HTERT RPE-1 (cell line): ENCODE results near the gene KCNA3.

Experiments
- in situ Hi-C: fragments of 300-500 bp; cut with MboI; formaldehyde crosslinking; loops from 4 replicates; pipeline ENCODE4 v1.14.3; 2020; ENCODE audit warnings: low sequenced_read_pairs

KCNA3 gene

DNA sequence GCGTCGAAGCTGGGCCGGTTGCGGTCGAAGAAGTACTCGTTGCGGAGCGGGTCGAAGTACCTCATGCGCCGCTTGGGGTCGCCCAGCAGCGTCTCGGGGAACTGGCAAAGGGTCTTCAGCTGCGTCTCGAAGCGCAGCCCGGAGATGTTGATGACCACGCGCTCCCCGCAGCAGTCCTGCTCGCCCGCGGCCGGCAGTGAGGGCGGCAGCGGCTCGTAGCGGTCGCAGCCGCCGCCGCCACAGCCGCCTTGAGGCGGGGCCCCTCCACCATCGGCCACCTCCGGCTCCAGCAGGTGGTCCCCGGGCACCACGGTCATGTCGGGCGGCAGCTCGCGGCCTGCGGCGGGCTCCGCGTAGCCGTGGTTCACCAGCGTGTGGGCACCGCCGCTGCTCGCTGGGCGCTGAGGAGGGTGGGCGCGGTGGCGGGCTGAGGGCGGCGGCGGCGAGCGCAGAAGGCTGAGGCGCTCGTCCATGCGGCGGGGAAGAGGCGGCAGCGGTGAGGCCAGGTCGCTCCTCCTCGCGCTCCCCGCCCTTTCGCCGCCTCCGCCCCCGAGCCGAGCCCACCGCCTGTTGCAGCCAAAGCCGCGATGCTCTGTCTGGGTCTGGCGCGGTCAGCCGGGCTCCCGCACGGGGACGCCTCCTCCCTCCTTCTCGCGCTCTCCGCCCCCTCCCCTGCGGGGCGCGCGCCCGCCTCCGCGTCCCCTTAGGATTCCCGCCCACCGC, at the start of gene KCNA3:
KCNA3 (minus strand) TSS at position 604 of the 723 bp plus-strand sequence; CDS start at position 473, 131 bp downstream.
- in situ Hi-C loops, result no loop called here

GRCh38 chr1:110722807-110723206, 48.1 kb upstream of the KCNA3 start:
- in situ Hi-C loops, result no loop called here

GRCh38 chr1:110719908-110720307, 45.2 kb upstream of the KCNA3 start:
- in situ Hi-C loops, result no loop called here

DNA sequence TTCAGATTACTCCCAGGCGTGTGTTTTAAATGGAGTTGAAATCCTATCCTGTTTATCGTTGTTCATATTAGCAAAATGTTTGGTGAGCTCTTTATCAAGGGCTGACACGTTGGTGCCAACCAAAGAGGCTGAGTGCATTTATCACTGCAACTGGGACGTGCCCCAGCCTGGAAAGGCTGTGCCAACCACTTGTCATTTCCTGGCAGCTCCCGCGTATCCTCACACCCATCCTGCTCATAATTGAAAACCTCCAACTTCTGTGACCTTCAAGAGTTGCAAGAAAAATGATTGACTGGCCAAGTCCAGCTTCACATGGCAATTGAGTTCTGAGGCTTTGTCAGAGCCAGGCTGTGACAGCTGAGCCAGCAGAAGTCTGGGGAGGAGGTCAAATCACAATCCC, 43.7 kb upstream of the KCNA3 start:
- in situ Hi-C loops, result no loop called here

GRCh38 chr1:110717179-110717578, 42.4 kb upstream of the KCNA3 start:
- in situ Hi-C loops, result no loop called here

DNA sequence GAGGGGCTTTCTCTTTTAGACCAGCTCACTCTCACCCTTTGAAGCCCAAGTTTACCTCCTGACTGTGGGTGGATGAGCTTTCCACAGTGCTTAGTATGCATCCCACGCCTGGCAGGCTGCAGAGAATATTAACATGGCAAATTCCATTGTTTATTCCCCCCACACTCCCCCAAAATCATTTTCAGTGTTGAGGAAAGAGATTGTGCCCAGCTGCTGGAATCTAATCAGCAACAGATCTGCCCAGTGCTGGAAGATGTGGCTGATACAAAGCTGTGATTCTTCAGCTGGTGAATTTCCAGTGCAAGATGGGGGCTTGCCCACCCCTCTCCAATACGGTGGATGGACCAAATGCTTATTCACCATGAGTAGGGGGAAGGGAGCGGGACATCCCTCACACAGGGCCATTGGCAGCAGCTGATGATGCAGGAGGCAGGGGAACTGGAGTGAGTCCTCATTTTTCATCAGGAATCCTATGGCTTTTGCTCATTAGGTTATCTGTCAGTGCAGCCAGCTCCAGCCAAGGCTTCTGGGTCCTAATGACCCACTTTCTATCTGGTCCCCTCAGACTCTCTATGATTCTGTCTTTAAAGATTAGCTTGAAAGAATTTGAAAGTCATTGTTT, 39.7 kb upstream of the KCNA3 start:
- in situ Hi-C loops, result no loop called here

- in situ Hi-C loops, result no loop called here
Measured at GRCh38 chr1:110713221-110713620, 38.5 kb upstream of the KCNA3 start.

DNA sequence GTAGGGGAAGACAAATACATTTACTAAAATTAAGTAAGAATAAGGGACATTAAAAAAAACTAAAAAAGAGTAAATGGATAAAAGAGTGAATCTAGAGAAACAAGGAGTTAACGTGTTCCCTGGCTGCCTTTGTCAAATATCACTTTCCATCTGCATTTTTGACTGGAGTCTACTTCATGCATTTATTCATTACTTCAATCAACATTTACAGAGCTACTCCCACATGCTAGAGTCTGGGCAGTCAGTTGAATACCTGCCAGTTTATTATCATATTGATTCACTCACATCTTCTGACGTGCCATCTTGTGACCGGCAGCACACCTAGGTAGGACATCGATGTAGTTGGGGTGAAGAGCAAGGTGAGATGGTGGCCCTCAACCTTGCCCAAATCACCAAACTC, 35.6 kb upstream of the KCNA3 start:
- in situ Hi-C loops, result no loop called here

DNA sequence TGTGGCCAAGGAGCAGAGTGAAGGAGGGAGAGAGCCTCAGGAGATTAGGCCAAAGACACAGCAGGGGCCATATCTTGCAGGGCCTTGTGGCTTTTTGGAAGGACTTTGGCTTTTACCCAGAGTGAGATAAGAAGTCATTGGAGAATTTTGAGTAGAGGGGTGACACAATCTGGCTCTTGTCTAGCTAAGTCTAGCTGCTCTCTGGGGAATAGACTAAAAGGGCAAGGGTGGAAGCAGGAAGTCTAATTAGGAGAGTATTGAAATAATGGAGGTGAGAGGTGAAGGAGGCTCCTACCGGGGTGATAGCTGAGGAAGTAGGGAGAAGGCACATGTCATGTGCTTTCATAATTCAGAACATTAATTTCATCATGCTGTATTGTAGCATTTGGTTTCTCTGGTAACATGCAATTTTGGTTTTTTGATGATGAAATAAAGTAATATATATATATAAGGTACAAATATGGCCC, 34.3 kb upstream of the KCNA3 start:
- in situ Hi-C loops, result no loop called here

DNA sequence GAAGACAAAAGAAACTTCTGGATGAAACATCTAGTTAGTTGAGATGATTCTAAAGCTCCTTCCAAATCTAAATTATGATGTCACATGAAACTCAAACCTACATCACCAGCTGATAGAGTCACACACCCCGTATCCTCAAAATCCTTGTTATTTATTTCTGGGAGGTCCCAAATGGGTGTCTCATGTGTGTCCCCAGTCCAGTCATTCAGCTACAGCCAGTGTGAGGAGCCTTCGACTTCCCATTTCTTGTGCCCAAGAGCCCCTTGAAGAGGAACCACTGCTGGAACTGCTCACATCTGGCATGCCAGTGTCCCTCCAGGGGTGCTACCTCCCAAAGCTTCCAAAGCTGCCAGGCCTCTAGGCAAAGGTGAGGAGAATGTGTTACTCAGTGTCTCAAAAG, 32.5 kb upstream of the KCNA3 start:
- in situ Hi-C loops, result no loop called here

DNA sequence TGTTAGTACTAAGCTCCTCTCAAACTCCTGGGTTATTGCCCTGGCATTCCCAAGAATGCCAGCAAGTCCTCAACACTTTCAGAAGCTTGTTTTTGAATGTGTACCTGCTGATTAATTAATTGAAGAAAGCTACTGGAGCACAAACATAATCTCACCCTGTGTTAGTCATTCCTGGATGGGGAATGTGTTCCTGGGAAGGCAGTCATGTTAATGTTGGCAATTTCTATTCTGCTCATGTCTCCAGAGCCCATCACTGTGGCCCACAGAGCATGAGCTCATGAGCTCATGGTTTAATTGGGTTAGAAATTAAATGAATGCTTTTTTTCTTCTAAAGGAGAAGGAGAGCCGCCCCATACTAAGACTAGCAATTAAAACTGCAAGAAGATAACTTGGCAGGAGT, 31.9 kb upstream of the KCNA3 start:
- in situ Hi-C loops, result no loop called here

- in situ Hi-C loops, result no loop called here
Measured at GRCh38 chr1:110702260-110702659, 27.5 kb upstream of the KCNA3 start.

DNA sequence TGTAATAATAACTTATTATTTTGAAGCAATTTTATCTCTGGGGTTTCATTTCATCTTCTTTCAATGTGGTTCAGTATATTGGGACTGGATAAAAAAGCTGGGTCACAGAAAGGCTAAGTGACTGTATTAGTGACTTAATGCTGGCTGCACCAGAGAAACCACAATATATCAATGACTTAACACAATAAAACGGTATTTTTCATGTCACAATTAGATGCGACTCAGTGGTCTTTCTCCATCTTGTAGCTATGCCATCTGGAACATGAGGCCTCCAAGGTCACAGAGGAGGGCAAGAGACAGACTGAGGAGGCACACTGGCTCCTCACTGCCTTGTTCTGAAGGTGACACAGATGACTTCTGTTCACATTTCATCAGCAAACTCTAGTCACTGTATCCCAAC, 26.0 kb upstream of the KCNA3 start:
- in situ Hi-C loops, result no loop called here

- in situ Hi-C loops, result no loop called here
Measured at GRCh38 chr1:110697606-110698005, 22.9 kb upstream of the KCNA3 start.

DNA sequence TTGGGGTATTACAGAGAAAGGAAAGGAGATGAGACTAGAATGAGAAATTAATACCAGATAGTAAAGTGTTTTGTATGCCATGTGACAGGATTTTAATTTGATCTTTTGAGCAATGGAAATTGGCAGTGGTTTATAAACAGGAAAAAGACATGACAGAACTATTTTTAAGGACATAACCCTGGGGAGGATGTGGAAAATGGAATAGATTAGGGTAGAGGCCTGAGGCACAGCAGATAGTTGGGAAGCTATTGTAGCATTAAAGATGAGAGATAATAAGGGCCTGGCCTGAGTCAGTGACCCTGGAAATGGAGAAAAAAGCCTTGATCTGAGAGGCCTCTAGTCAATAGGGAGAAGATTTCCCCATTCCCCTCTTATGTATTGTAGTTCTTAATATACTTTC, 22.1 kb upstream of the KCNA3 start:
- in situ Hi-C loops, result no loop called here

- in situ Hi-C loops, result no loop called here
Measured at GRCh38 chr1:110690709-110691365, 16.1 kb upstream of the KCNA3 start.

DNA sequence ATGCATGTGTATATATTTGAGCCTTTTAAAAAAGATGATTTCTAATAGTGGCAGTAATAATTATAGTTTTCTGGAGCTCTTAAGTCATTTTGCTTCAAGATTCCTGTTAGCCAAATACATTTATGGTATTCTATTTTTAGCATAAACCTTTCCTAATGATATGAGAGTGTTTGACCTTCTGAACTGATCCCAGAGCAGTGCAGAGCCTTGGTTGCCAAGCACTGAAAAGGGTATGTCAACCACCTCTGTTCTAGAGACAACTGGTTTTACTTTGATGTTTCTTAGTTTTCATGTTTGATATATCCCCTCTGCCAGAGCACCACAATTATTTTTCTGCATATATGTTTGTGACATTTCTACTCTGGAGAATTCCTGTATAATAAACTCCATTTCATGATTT, 15.1 kb upstream of the KCNA3 start:
- in situ Hi-C loops, result no loop called here

GRCh38 chr1:110688514-110688913, 13.8 kb upstream of the KCNA3 start:
- in situ Hi-C loops, result no loop called here

DNA sequence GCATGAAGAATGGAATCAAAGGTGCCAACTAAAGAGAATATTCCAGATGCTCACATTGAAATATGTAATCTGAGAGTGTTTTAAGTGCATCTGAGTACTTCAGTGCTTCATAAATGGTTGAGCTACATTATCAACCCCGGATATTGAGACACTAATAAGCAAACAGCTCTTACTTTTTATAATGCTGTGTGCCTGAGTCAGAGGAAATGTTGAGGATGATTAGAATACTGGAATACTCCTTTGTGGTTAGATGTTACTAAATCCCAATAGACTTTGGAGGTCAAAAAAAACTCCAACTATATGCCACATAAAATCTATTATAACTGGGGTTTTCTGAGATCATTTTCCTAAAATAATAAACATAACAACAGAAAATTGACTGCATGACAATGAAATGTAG, 12.5 kb upstream of the KCNA3 start:
- in situ Hi-C loops, result no loop called here

- in situ Hi-C loops, result no loop called here
Measured at GRCh38 chr1:110686188-110686587, 11.4 kb upstream of the KCNA3 start.

DNA sequence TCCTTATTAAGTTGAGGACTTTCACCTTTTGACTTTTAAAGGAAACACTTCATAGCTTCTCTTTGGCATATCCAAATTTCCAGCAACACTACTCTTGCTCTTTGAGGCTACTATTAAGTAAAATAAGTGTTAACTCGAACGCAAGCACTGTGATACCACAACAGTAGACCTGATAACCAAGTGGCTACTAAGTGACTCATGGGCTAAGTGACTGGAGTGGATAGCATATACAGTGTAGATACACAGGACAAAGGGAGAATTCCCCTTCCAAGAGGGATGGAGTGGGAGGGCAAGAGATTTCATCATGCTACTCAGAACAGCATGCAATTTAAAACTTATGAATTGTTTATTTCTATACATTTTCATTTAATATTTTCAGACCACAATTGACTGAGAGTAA, 9.8 kb upstream of the KCNA3 start:
- in situ Hi-C loops, result no loop called here

GRCh38 chr1:110682898-110683297, 8.2 kb upstream of the KCNA3 start:
- in situ Hi-C loops, result no loop called here
